T-cell (primary cell): ENCODE measurements around the gene SSB. TPM values are rescaled to one million over a fixed set of nuclear protein-coding genes. Genes with fewer than 3 reads are reported as not detected.
A peak's percentile ranks its signal among the peaks of the same experiment; 100 is the strongest.

Source experiments
- ATAC-seq, 4 experiments: fragments of 200-7000 bp in 3 of 4; fragments of 150-1000 bp in 1 of 4; cut with Tn5 transposase; replicated peaks in 1 of 4; 1 replicate in 3 of 4; 2 replicates in 1 of 4; pipeline ENCODE4 v1.10.0; 2021; ENCODE audit warnings: moderate library complexity in 3 of 4, mild to moderate bottlenecking in 2 of 4, moderate number of reproducible peaks in 1 of 4
- CTCF ChIA-PET, 2 donors: fragments of 300-600 bp; sonication (Branson Sonifier 250); formaldehyde crosslinking; loops; one replicate each; lab custom pipeline; 2022; ENCODE audit warnings: antibody characterized with exemption in 2 of 2; lab: Charles Lee
- POLR2A ChIA-PET, 2 donors: fragments of 300-600 bp; sonication (Branson Sonifier 250); formaldehyde crosslinking; loops; one replicate each; lab custom pipeline; 2022; ENCODE audit warnings: antibody characterized with exemption in 2 of 2; lab: Charles Lee
- DNase-seq, 35 experiments: peaks; one replicate each; pipeline versions ENCODE4 v3.0.0 to v3.0.0-alpha.2; 2013 to 2023
- H3K27ac ChIP-seq: one replicate; pipeline ENCODE4 v1.5.1; 2013; ENCODE audit warnings: low read length
- H3K27me3 ChIP-seq, 2 experiments: replicated peaks in 1 of 2; 1 replicate in 1 of 2; 2 replicates in 1 of 2; pipeline versions ENCODE4 v1.6.1 to v1.7.0; 2013; ENCODE audit warnings: low read length in 1 of 2, mixed read lengths in 1 of 2; ENCODE audit not compliant: control insufficient read depth in 2 of 2, insufficient read depth in 2 of 2; ENCODE audit errors: extremely low read depth in 1 of 2
- H3K36me3 ChIP-seq, 2 donors: 1 replicate in 1 of 2; 2 replicates in 1 of 2; pipeline versions ENCODE4 v1.6.1 to v1.7.0; 2013; ENCODE audit warnings: low read length in 1 of 2; ENCODE audit not compliant: control insufficient read depth in 2 of 2, insufficient read depth in 1 of 2; ENCODE audit errors: extremely low read depth in 1 of 2
- H3K4me1 ChIP-seq, 2 experiments: 1 replicate in 1 of 2; 2 replicates in 1 of 2; pipeline versions ENCODE4 v1.6.1 to v1.7.0; 2013; ENCODE audit warnings: low read length in 2 of 2, mixed read lengths in 1 of 2; ENCODE audit not compliant: insufficient read depth in 2 of 2, control insufficient read depth in 1 of 2; ENCODE audit errors: extremely low read depth in 1 of 2
- H3K4me3 ChIP-seq, 2 donors: 1 replicate in 1 of 2; 2 replicates in 1 of 2; pipeline versions ENCODE4 v1.5.1 to v1.7.0; 2013; ENCODE audit warnings: mild to moderate bottlenecking in 2 of 2, low read length in 1 of 2, moderate library complexity in 1 of 2; ENCODE audit not compliant: control insufficient read depth in 1 of 2; ENCODE audit errors: extremely low read depth in 1 of 2
- H3K9me3 ChIP-seq: 2 replicates; pipeline ENCODE4 v1.7.0; 2013
- H3K27ac Mint-ChIP-seq, 2 donors: one replicate each; pipeline ENCODE4 v1.8.0; 2020 to 2021; ENCODE audit warnings: mild to moderate bottlenecking in 2 of 2, mixed read lengths in 2 of 2
- H3K27me3 Mint-ChIP-seq, 2 donors: one replicate each; pipeline ENCODE4 v1.8.0; 2021 to 2022; ENCODE audit warnings: mixed read lengths in 2 of 2
- H3K36me3 Mint-ChIP-seq: one replicate; pipeline ENCODE4 v1.8.0; 2021; ENCODE audit warnings: mixed read lengths
- H3K4me1 Mint-ChIP-seq, 3 donors: one replicate each; pipeline ENCODE4 v1.8.0; 2020 to 2022; ENCODE audit warnings: mixed read lengths in 3 of 3, mild to moderate bottlenecking in 1 of 3
- H3K4me3 Mint-ChIP-seq, 3 donors: one replicate each; pipeline ENCODE4 v1.8.0; 2020 to 2022; ENCODE audit warnings: mild to moderate bottlenecking in 3 of 3, mixed read lengths in 3 of 3, moderate library complexity in 3 of 3
- H3K9me3 Mint-ChIP-seq, 3 donors: one replicate each; pipeline ENCODE4 v1.8.0; 2020 to 2022; ENCODE audit warnings: mixed read lengths in 3 of 3
- WGBS: methylation state at CpG from one replicate; pipeline ENCODE4 v1.1.5; 2013; ENCODE audit warnings: missing lambda C conversion rate; ENCODE audit not compliant: insufficient coverage; 5-methylcytosine and 5-hydroxymethylcytosine counted together
- total RNA-seq, 35 experiments: library from RNA in 6 of 35; stranded (reverse) in 6 of 35; fragments of 120-200 nt in 1 of 35; gene quantifications; one replicate each; pipeline versions ENCODE4 v1.2.1 to v1.2.4 and lab custom pipeline; 2013 to 2026

The SSB gene
- total RNA-seq, 5 donors from 2014 or later (not counting 1 experiment from before 2014, with no cell fraction given), result 84.3 to 118 (median 91.0) TPM

- H3K36me3 Mint-ChIP-seq, result peaks cover 29% of the 10 kb centered on the region
- POLR2A ChIA-PET, result no interaction called here
- peaks cover 14 to 26% of the 10 kb centered on the region in 2 experiments for H3K4me1 ChIP-seq
- H3K9me3 ChIP-seq, result no peaks in the 10 kb centered on the region
- no peak overlapping the region for H3K4me3 Mint-ChIP-seq
- no peak overlapping the region for H3K4me3 ChIP-seq
- H3K36me3 ChIP-seq, result peaks cover 0 to 17% of the 10 kb centered on the region in 2 donors
- DNase-seq (no peak), ATAC-seq (no peak)
- CTCF ChIA-PET, result interaction anchor here in 1 of 2 donors (0.5 to 1.0 kb wide), 2 partner anchors 10 to 1615 kb away, joined by 3 to 5 read pairs; no protein-coding TSS in a partner anchor
- no peaks in the 10 kb centered on the region for H3K9me3 Mint-ChIP-seq
- H3K27me3 Mint-ChIP-seq, result no peaks in the 10 kb centered on the region
- H3K27ac ChIP-seq, result no peak overlapping the region
- no peak overlapping the region for H3K27ac Mint-ChIP-seq
- H3K4me1 Mint-ChIP-seq, result peaks cover 49 to 61% (median 55%) of the 10 kb centered on the region in 3 donors
- WGBS, result no CpG with 5 or more reads among the region's 3 CpGs
- no peaks in the 10 kb centered on the region for H3K27me3 ChIP-seq
Observed at GRCh38 chr2:169822036-169822435, 23.4 kb downstream of the SSB start.

DNA sequence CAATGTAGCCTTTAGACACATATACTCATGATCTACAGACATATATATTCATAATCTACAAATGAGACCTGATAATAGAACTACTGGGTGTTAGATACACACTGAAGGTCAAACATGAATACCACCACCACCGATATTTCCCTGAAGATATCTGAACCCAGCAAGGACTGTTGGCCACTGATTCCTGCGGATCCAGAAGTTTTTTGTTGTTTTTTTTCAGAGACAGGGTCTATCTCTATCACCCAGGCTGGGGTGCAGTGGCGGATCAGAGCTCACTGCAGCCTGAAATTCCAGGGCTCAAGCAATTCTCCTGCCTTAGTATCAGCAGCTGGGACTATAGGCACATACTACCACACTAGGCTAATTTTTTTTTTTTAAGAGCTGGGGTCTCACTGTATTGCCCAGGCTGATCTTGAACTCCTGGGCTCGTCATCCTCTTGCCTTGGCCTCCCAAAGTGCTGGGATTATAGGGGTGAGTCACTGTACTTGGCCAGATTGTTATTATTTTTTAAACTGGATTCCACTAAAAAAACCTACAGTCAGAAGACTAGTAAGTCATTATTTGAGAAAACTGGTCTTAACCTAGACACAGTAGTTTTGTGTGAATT, 24.2 kb downstream of the SSB start:
- no peaks in the 10 kb centered on the region for H3K27me3 ChIP-seq
- H3K4me3 ChIP-seq, result no peak overlapping the region
- no peaks in the 10 kb centered on the region for H3K9me3 ChIP-seq
- H3K27me3 Mint-ChIP-seq, result no peaks in the 10 kb centered on the region
- DNase-seq (no peak), ATAC-seq (no peak)
- peak overlapping the region in 1 of 2 donors; percentile 34 for H3K27ac Mint-ChIP-seq
- ChIA-PET CTCF (interaction anchor here (0.5 to 1.1 kb wide), 4 partner anchors 10 to 1614 kb away, joined by 3 to 5 read pairs (median 3); no protein-coding TSS in a partner anchor), POLR2A (interaction anchor here in 1 of 2 donors (0.6 kb wide), 1 partner anchor 23 kb away, joined by 3 read pairs; no protein-coding TSS in a partner anchor)
- peaks cover 0 to 16% of the 10 kb centered on the region in 2 donors for H3K36me3 ChIP-seq
- peaks cover 15 to 29% of the 10 kb centered on the region in 2 experiments for H3K4me1 ChIP-seq
- H3K9me3 Mint-ChIP-seq, result no peaks in the 10 kb centered on the region
- no peak overlapping the region for H3K27ac ChIP-seq
- peaks cover 51 to 59% (median 52%) of the 10 kb centered on the region in 3 donors for H3K4me1 Mint-ChIP-seq
- H3K36me3 Mint-ChIP-seq, result peaks cover 20% of the 10 kb centered on the region
- WGBS, result 100% methylated on average over 1 of the region's 4 CpGs
- H3K4me3 Mint-ChIP-seq, result peak overlapping the region; percentile 57 to 94 (median 73)

DNA sequence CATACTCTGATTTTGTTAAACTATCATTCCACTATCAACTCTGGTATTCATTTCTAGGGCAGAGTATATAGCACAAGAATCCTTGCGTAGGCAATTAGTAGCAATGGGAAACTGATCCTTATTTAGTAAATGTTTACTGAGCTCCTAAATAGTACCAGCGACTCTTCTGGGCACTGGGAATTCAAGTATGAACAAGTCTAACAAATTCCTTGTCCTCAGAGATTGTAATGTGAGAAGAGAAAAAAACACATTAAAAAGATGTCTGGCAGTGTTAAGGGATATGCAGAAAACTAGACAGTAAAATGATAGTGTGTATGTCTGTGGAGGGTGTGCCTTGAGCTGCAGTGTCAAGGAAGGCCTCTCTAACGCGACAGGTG, 25.3 kb downstream of the SSB start:
- Mint-ChIP-seq H3K36me3 (peaks cover 14% of the 10 kb centered on the region), H3K4me3 (peak overlapping the region; percentile 87 to 94 (median 90)), H3K4me1 (peaks cover 61 to 62% (median 61%) of the 10 kb centered on the region in 3 donors), H3K27me3 (no peaks in the 10 kb centered on the region), H3K27ac (peak overlapping the region; percentile 67 to 86), H3K9me3 (no peaks in the 10 kb centered on the region)
- ATAC-seq (peak in 2 of 4 experiments; percentile 1 to 5), DNase-seq (no peak)
- H3K36me3 ChIP-seq, result peaks cover 0 to 9% of the 10 kb centered on the region in 2 donors
- H3K27ac ChIP-seq, result peak overlapping the region; percentile 59
- 0% methylated on average over 2 of the region's 4 CpGs for WGBS
- ChIA-PET CTCF (interaction anchor here (0.7 to 1.4 kb wide), 6 partner anchors 8 to 125 kb away, joined by 3 to 7 read pairs (median 4); no protein-coding TSS in a partner anchor), POLR2A (interaction anchor here (0.5 to 0.6 kb wide), 3 partner anchors 9 to 239 kb away, joined by 3 to 4 read pairs (median 4); no protein-coding TSS in a partner anchor)
- H3K9me3 ChIP-seq, result no peaks in the 10 kb centered on the region
- H3K4me1 ChIP-seq, result peaks cover 21 to 39% of the 10 kb centered on the region in 2 experiments
- H3K4me3 ChIP-seq, result peak overlapping the region; percentile 84 to 88
- H3K27me3 ChIP-seq, result no peaks in the 10 kb centered on the region

GRCh38 chr2:169824373-169825333, 26.0 kb downstream of the SSB start, which contains the start of gene METTL5:
Gene METTL5, minus strand, starts transcription at chr2:169824905. Its CDS starts 308 bp downstream, at chr2:169824597.
- under 1% methylated on average over 43 of the region's 61 CpGs for WGBS
- POLR2A ChIA-PET, result interaction anchor here in 1 of 2 donors (0.5 to 0.6 kb wide), 2 partner anchors 230 to 240 kb away, joined by 3 to 4 read pairs; no protein-coding TSS in a partner anchor
- ATAC-seq, result peak; percentile 67 to 75 (median 73)

DNA sequence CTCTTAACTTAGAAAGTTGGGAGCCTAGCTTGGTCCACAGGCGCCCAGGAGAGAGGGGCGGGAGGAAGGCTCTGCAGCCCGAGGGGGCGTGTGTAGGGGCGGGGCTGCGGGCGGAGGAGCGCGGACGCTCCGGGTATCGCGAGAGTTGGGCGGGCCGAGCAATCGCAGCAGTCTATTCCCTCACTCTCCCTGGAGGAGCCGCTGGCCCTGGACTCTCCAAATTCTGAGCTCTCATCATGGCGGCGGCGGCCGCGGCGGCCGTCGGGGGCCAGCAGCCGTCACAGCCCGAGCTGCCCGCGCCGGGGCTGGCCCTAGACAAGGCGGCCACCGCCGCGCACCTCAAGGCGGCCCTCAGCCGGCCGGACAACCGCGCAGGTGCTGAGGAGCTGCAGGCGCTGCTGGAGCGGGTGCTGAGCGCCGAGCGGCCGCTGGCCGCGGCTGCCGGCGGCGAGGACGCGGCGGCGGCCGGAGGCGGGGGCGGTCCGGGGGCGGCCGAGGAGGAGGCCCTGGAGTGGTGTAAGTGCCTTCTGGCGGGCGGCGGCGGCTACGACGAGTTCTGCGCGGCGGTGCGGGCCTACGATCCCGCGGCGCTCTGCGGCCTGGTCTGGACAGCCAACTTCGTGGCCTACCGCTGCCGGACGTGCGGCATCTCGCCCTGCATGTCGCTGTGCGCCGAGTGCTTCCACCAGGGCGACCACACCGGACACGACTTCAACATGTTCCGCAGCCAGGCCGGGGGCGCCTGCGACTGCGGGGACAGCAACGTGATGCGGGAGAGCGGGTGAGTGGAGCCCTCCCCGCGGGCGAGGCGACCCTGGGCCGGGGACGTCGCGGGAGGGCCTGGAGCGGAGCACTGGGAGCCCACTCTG, 28.8 kb downstream of the SSB start, which contains the start of gene UBR3:
UBR3 (plus strand) TSS at position 183 of the 869 bp plus-strand sequence; CDS start at position 237, 54 bp downstream.
- CTCF ChIA-PET, result interaction anchor here (0.5 to 1.2 kb wide), 10 partner anchors 9 to 1910 kb away, joined by 3 to 7 read pairs (median 4); partner anchors contain the start of gene SSB (in 1 of the 2)
- Histone ChIP-seq H3K4me3 (peak within 1 kb of the TSS; percentile 52 to 83), H3K9me3 (no peaks in the 10 kb centered on the region), H3K4me1 (peaks cover 23 to 38% of the 10 kb centered on the region in 2 experiments), H3K27ac (no peak within 1 kb of the TSS), H3K36me3 (peaks cover 0 to 5% of the 10 kb centered on the region in 2 donors), H3K27me3 (no peaks in the 10 kb centered on the region)
- ATAC-seq, result peak; percentile 82 to 85 (median 84)
- Mint-ChIP-seq H3K9me3 (no peaks in the 10 kb centered on the region), H3K4me1 (peaks cover 63 to 70% (median 69%) of the 10 kb centered on the region in 3 donors), H3K27ac (peak within 1 kb of the TSS; percentile 86 to 90), H3K36me3 (peaks cover 15% of the 10 kb centered on the region), H3K27me3 (no peaks in the 10 kb centered on the region), H3K4me3 (peak within 1 kb of the TSS; percentile 94 to 98 (median 95))
- POLR2A ChIA-PET, result interaction anchor here (0.5 to 1.0 kb wide), 6 partner anchors 69 to 1333 kb away, joined by 3 to 6 read pairs (median 4); no protein-coding TSS in a partner anchor
- DNase-seq, result peak; percentile 74 to 95 (median 84)
- under 1% methylated on average over 103 of the region's 104 CpGs for WGBS

More at GRCh38 chr2:169824373-169825333, 26.0 kb downstream of the SSB start, which contains the start of gene METTL5:
- H3K4me1 Mint-ChIP-seq, result peaks cover 62 to 66% (median 63%) of the 10 kb centered on the region in 3 donors
- Histone ChIP-seq H3K9me3 (no peaks in the 10 kb centered on the region), H3K4me3 (peak within 1 kb of the TSS; percentile 84 to 88), H3K36me3 (peaks cover 0 to 4% of the 10 kb centered on the region in 2 donors), H3K27ac (peak within 1 kb of the TSS; percentile 59), H3K4me1 (peaks cover 23 to 39% of the 10 kb centered on the region in 2 experiments), H3K27me3 (no peaks in the 10 kb centered on the region)
- H3K9me3 Mint-ChIP-seq, result no peaks in the 10 kb centered on the region
- peak within 1 kb of the TSS; percentile 85 to 89 for H3K27ac Mint-ChIP-seq
- H3K27me3 Mint-ChIP-seq, result no peaks in the 10 kb centered on the region
- peak within 1 kb of the TSS; percentile 87 to 94 (median 90) for H3K4me3 Mint-ChIP-seq
- DNase-seq, result peak; percentile 23 to 86 (median 59)
- CTCF ChIA-PET, result interaction anchor here (0.5 to 1.4 kb wide), 12 partner anchors 9 to 485 kb away, joined by 3 to 7 read pairs (median 3); partner anchors contain the start of genes FASTKD1 (in 1 of the 2) and SSB (in 1 of the 2)
- H3K36me3 Mint-ChIP-seq, result peaks cover 8% of the 10 kb centered on the region
